Measurements from ENCODE around the gene WDR43.

DNA sequence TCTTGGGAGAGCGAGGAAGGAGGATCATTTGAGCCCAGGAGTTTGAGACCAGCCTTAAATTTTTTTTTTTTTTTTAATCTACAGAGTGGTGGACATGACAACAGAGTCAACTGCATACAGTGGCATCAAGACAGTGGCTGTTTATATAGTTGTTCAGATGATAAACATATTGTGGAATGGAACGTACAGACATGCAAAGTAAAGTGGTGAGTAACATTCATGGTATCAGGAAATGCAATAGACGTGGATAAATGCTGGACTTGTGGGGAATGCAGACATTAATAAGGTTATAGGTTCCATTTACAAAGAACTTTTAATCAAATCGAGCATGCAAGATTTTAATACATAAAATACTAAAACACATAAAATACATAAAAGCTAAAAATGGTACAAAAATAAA, 11.9 kb downstream of the WDR43 start:
- TF ChIP-seq, protein P1, sequence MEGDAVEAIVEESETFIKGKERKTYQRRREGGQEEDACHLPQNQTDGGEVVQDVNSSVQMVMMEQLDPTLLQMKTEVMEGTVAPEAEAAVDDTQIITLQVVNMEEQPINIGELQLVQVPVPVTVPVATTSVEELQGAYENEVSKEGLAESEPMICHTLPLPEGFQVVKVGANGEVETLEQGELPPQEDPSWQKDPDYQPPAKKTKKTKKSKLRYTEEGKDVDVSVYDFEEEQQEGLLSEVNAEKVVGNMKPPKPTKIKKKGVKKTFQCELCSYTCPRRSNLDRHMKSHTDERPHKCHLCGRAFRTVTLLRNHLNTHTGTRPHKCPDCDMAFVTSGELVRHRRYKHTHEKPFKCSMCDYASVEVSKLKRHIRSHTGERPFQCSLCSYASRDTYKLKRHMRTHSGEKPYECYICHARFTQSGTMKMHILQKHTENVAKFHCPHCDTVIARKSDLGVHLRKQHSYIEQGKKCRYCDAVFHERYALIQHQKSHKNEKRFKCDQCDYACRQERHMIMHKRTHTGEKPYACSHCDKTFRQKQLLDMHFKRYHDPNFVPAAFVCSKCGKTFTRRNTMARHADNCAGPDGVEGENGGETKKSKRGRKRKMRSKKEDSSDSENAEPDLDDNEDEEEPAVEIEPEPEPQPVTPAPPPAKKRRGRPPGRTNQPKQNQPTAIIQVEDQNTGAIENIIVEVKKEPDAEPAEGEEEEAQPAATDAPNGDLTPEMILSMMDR (IDR thresholded peaks at IDR 0.05; ENCODE audit: poor library complexity) = no peak
- TF ChIP-seq EZH2 (IDR thresholded peaks at IDR 0.05; ENCODE audit: borderline replicate concordance) (no peak), EZH2phosphoT487 (IDR thresholded peaks at IDR 0.05; ENCODE audit: low read depth, severe bottlenecking, unreplicated experiment) (no peak)

Measured in hepatocyte (in vitro differentiated cells).